H54 (cell line): Measurements from ENCODE around the gene NHP2.

Source experiments
- DNase-seq: peaks from one replicate; pipeline ENCODE4 v3.0.0; 2011; ENCODE audit warnings: low spot score, mixed read lengths; ENCODE audit not compliant: insufficient read length
- FAIRE-seq: peaks from 3 replicates; lab custom pipeline; 2011; peaks lifted over from hg19 to GRCh38; lab: Jason Lieb, UNC
- POLR2A ChIP-seq: IDR thresholded peaks from 2 replicates; pipeline ENCODE4 v1.6.1; 2011; ENCODE audit warnings: low read depth, mild to moderate bottlenecking, low read length

Gene NHP2

DNA sequence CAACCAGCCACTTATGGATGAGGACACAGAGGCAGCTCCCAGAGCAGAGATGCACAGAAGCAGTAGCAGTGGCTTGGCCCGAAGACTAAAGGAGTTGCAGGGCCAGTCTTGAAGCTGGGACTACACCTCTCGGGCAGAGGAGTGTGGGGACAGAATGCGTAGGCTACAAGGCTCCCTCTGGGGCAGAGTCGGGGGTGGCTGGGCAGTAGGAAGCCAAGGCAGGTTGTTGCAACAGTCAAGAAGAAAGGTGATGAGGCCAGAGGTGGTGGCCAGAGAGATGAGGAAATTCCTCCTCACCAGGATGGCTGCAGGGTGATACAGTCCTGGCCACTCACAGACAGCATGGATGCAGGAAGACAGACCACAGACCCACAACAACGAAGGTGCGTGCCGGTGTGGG, 45.2 kb downstream of the NHP2 start:
- FAIRE-seq, result no peak
- TF ChIP-seq POLR2A, result no peak
- DNase-seq, result no peak

DNA sequence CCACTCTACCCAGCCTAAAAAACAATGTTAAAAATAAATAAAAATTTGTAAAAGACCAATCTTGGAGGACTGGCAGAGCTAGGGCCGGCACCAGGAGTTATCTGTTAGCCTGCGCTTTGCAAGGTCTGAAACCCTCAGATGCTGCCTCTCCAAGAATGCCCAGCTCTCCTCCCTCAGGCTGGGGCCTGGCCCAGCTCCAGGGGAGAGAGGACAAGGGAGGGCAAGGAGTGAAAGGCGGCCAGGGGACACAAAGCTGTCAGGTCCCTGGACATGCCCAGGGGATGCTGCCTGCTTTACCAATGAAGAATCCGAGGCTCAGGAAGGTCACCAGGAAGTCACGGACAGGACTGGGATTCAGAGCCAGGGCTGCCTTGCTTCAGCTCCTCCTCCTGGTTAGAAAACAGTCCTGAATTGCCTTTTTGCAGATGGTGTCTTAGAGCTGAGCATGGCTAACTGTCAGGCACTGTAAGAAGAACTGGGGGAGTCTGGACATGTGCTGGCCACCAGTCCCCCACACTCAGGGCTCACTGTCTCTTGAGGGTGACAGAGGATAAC, 45.9 kb downstream of the NHP2 start:
- no peak for TF ChIP-seq POLR2A
- no peak for FAIRE-seq
- no peak for DNase-seq

DNA sequence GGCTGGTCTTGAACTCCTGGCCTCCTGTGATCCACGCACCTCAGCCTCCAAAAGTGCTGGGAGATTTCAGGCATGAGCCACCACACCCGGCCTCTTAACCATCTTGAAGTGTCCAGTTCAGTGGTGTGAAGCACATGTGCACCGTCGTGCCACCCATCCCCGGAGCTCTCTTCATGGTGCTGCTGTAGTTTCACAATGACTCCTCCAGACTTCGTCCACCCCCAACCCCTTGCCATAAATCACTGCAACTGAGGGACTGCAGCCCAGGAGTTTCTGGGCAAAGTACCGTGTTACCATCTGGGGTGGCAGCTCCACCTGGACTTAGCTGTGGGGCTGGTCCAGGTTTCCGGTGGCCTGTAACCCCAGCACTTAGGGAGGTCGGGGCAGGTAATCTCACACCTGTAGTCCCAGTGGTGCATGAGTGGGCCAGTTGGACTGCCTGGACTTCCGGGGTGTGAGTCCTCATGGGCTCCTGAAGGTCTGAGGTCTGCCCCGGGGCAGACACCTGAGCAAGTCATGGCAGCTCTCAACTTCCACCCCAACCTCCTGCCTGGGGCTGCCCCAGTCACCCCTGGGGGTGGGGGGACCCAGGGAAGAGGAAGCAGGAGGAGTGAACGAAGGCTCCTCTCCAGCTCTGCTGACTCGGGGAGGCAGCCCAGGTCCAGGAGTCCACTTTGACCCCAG, 47.0 kb downstream of the NHP2 start:
- FAIRE-seq (no peak), DNase-seq (no peak)
- no peak for TF ChIP-seq POLR2A

DNA sequence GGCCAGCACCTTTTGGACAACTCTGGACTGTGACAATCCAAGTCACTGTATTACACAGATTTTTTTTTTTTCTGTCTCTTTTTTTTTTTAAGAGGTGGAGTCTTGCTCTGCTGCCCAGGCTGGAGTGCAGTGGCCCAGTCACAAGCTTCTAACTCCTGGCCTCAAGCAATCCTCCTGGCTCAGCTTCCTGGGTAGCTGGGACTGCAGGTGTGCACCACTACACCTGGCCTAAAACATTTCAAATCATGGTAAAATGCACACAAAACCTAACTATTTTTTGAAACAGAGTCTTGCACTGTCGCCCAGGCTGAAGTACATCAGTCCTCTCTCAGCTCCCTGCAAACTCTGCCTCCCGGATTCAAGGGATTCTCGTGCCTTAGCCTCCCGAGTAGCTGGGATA, 47.6 kb downstream of the NHP2 start:
- no peak for TF ChIP-seq POLR2A
- FAIRE-seq, result no peak
- DNase-seq, result no peak

DNA sequence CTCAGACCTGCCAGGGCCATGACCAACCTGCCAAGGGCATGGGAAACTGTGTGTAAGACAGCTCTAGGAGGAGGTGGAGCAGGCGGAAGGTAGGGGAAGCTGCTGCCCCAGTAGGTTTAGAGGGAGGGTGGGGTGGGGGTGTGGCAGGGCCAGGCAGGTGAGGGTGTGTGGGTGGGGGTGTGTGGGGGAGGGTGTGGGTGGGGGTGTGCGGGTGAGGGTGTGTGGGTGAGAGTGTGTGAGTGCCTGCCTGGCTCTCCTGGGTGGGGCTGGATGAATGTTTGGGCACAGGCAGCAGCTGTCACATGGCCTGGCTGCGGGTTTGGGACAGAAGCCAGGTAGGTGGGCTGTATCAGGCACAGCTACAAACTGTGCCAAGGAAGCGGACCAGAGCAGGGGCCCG, 49.2 kb downstream of the NHP2 start:
- no peak for TF ChIP-seq POLR2A
- no peak for DNase-seq
- no peak for FAIRE-seq

DNA sequence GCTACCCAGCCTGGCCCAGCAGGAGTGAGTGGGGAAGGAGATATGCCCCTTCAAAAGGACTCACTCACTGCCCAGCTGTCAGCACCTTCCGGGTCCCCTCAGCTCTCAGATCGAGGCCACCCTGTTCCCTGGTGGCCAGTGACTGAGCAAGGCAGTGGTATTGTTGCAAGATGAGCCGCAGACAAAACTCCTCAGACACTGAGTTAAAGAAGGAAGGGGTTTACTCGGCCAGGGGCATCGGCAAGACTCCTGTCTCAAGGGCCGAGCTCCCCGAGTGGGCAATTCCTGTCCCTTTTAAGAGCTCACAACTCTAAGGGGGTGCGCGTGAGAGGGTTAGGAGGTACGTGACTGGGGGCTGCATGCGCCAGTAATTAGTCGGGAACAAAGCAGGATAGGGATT, 50.1 kb downstream of the NHP2 start:
- DNase-seq (no peak), FAIRE-seq (no peak)
- no peak for TF ChIP-seq POLR2A
